SK-N-SH treated with all-trans-retinoic acid at 6 μM for 48 hours (cell line): Measurements from ENCODE around the gene FOXK1.

Source experiments
- ATAC-seq: fragments of 200-7000 bp; cut with Tn5 transposase; 3 replicates; pipeline ENCODE4 v1.9.1; 2020; ENCODE audit warnings: mild to moderate bottlenecking, moderate library complexity
- ARNTL ChIP-seq: fragments of 450-650 bp; formaldehyde crosslinking; IDR thresholded peaks from 2 replicates; pipeline ENCODE4 v1.5.0; 2020; ENCODE audit warnings: low read depth, mild to moderate bottlenecking, moderate library complexity, borderline replicate concordance
- BACH2 ChIP-seq: fragments of 250-450 bp; sonication (Bioruptor Pico); IDR thresholded peaks from 2 replicates; pipeline ENCODE4 v1.9.0; 2021; ENCODE audit warnings: mild to moderate bottlenecking, borderline replicate concordance
- CSDC2 ChIP-seq: fragments of 250-450 bp; sonication (Bioruptor Pico); IDR thresholded peaks from 2 replicates; pipeline ENCODE4 v1.5.0; 2020; ENCODE audit warnings: mild to moderate bottlenecking, moderate library complexity
- ESRRG ChIP-seq: fragments of 250-450 bp; sonication (Bioruptor Pico); IDR thresholded peaks from 2 replicates; pipeline ENCODE4 v1.6.1; 2021; ENCODE audit warnings: mild to moderate bottlenecking
- GLIS3 ChIP-seq: fragments of 250-450 bp; sonication (Bioruptor Pico); IDR thresholded peaks from 2 replicates; pipeline ENCODE4 v1.5.0; 2020; ENCODE audit warnings: mild to moderate bottlenecking, moderate library complexity
- ISL1 ChIP-seq: fragments of 250-450 bp; sonication (Bioruptor Pico); IDR thresholded peaks from 2 replicates; pipeline ENCODE4 v2.1.2; 2022; ENCODE audit warnings: mild to moderate bottlenecking, moderate library complexity
- OSR1 ChIP-seq: fragments of 250-450 bp; sonication (Bioruptor Pico); IDR thresholded peaks from 2 replicates; pipeline ENCODE4 v1.8.0; 2022; ENCODE audit warnings: moderate library complexity, mild to moderate bottlenecking, inconsistent platforms
- PPARA ChIP-seq: fragments of 250-450 bp; sonication (Bioruptor Pico); IDR thresholded peaks from 2 replicates; pipeline ENCODE4 v1.5.0; 2020; ENCODE audit warnings: mild to moderate bottlenecking, borderline replicate concordance
- RARB ChIP-seq: fragments of 250-450 bp; sonication (Bioruptor Pico); IDR thresholded peaks from 2 replicates; pipeline ENCODE4 v1.8.0; 2021; ENCODE audit warnings: mild to moderate bottlenecking, moderate library complexity
- SNAI2 ChIP-seq: fragments of 250-450 bp; sonication (Bioruptor Pico); IDR thresholded peaks from 2 replicates; pipeline ENCODE4 v1.5.0; 2020; ENCODE audit warnings: mild to moderate bottlenecking, moderate library complexity
- TCF4 ChIP-seq: fragments of 250-450 bp; sonication (Bioruptor Pico); IDR thresholded peaks from 2 replicates; pipeline ENCODE4 v1.8.0; 2021; ENCODE audit warnings: mild to moderate bottlenecking, moderate library complexity, borderline replicate concordance
- TOX ChIP-seq: fragments of 250-450 bp; sonication (Bioruptor Pico); IDR thresholded peaks from 2 replicates; pipeline ENCODE4 v1.8.0; 2021; ENCODE audit warnings: mild to moderate bottlenecking, moderate library complexity, borderline replicate concordance
- ZC3H10 ChIP-seq: fragments of 250-450 bp; sonication (Bioruptor Pico); IDR thresholded peaks from 2 replicates; pipeline ENCODE4 v1.5.1; 2021; ENCODE audit warnings: mild to moderate bottlenecking, moderate library complexity
- ZFP3 ChIP-seq: fragments of 250-450 bp; sonication (Bioruptor Pico); IDR thresholded peaks from 2 replicates; pipeline ENCODE4 v1.5.0; 2020; ENCODE audit warnings: mild to moderate bottlenecking, moderate library complexity
- ZFP30 ChIP-seq: fragments of 450-650 bp; formaldehyde crosslinking; IDR thresholded peaks from 2 replicates; pipeline ENCODE4 v1.5.0; 2022; ENCODE audit warnings: mild to moderate bottlenecking, moderate library complexity
- ZNF565 ChIP-seq: fragments of 450-650 bp; formaldehyde crosslinking; conservative IDR thresholded peaks from 2 replicates; pipeline ENCODE4 v1.5.0; 2020; ENCODE audit warnings: low read depth, mild to moderate bottlenecking, moderate library complexity
- ZNF70 ChIP-seq: fragments of 450-650 bp; formaldehyde crosslinking; IDR thresholded peaks from 2 replicates; pipeline ENCODE4 v1.5.0; 2020; ENCODE audit warnings: mild to moderate bottlenecking, moderate library complexity
- ZNF8 ChIP-seq: fragments of 450-650 bp; formaldehyde crosslinking; IDR thresholded peaks from 2 replicates; pipeline ENCODE4 v1.5.0; 2020; ENCODE audit warnings: mild to moderate bottlenecking, moderate library complexity
- TF ChIP-seq, protein P1 (sequence below): fragments of 250-450 bp; sonication (Bioruptor Pico); IDR thresholded peaks from 2 replicates; pipeline ENCODE4 v1.8.0; 2021; ENCODE audit warnings: low read depth, mild to moderate bottlenecking, moderate library complexity, borderline replicate concordance
- TF ChIP-seq, protein P2 (sequence below): fragments of 250-450 bp; sonication (Bioruptor Pico); IDR thresholded peaks from 2 replicates; pipeline ENCODE4 v1.5.0; 2020; ENCODE audit warnings: mild to moderate bottlenecking, moderate library complexity
- TF ChIP-seq, protein P3 (sequence below): fragments of 250-450 bp; sonication (Bioruptor Pico); IDR thresholded peaks from 2 replicates; pipeline ENCODE4 v1.5.1; 2021; ENCODE audit warnings: mild to moderate bottlenecking, moderate library complexity
- TF ChIP-seq, protein P4 (sequence below): fragments of 250-450 bp; sonication (Bioruptor Pico); IDR thresholded peaks from 2 replicates; pipeline ENCODE4 v1.5.1; 2020; ENCODE audit warnings: low read depth, mild to moderate bottlenecking, moderate library complexity

The FOXK1 gene

DNA sequence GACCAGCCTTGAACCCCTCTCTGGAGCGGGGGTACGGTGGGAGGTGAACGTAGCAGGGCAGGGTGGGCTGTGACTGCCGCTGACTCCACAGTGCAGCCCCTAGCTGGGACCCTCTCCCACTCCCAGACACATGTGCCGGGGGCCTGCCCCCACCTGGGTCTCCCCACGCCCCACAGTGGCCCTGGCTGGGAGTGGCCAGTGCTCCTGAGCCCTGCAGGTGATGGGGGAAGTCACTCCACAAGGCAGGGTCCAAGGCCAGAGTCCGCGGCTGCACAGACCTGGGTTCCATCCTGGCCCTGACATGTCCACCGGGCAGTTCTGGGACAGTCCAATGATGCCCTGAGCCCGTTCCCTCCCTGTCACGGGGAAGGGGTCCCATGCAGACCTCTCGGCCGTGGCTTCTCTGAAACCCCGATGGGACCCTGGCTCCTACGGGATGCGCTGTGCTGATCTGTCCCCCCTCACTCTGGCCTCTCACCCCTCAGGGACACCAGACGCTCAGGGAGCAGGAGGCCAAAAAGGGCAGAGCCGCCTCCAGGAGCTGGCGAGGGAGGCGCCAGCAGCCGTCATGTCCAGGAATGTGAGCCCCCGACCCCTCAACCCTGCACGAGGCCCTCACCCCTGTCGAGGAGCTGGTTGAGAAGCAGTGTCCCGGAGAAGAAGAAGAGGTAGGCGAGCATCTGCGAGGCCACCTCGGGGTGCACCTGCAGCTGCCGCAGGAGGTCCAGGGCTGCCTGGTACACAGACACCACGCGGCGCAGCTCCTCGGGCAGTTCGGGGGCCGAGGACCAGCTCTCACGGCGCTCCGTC, 133.7 kb downstream of the FOXK1 start:
- ATAC-seq: no peak

DNA sequence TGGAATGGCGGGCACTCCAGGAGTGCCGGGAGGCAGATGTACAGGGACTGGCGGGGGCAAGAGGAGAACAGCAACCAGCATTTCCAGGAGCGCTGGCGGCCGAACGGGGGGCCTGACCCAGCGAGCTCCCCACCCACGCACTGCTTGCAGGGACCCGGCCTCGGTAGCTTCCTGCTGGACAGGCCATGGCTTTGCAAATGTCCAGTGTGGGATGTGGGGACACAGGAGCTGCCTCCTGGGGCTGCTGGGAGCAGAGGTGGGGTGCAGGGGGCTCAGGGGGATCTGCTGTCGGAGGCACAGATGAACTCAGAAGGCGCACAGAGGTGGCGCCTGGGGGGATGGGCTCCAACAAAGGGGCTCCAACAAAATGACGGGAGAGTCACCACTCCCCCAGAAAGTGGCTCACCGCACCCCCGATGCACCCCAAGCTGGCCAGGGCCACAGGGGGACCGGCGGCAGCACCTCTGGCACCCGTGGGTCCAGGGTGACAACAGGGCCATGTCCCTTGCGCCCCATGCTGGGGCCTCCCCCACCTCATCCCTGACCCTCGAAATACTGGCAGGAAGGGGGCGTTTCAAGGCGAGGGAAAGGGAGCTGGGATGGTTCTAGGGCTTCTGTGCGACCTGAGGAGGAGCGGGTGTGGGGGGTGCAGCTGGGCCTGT, 134.5 kb downstream of the FOXK1 start:
- ATAC-seq: no peak
- TF ChIP-seq ISL1 (CRISPR knock-in tag): no peak
- no peak for TF ChIP-seq ESRRG (CRISPR knock-in tag)
- TF ChIP-seq ZFP3 (CRISPR knock-in tag): no peak
- TF ChIP-seq, protein P1, sequence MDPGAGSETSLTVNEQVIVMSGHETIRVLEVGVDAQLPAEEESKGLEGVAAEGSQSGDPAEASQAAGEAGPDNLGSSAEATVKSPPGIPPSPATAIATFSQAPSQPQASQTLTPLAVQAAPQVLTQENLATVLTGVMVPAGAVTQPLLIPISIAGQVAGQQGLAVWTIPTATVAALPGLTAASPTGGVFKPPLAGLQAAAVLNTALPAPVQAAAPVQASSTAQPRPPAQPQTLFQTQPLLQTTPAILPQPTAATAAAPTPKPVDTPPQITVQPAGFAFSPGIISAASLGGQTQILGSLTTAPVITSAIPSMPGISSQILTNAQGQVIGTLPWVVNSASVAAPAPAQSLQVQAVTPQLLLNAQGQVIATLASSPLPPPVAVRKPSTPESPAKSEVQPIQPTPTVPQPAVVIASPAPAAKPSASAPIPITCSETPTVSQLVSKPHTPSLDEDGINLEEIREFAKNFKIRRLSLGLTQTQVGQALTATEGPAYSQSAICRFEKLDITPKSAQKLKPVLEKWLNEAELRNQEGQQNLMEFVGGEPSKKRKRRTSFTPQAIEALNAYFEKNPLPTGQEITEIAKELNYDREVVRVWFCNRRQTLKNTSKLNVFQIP (CRISPR knock-in tag): no peak
- TF ChIP-seq ZNF565 (CRISPR knock-in tag): no peak
- TF ChIP-seq PPARA (CRISPR knock-in tag): no peak
- TF ChIP-seq, protein P2, sequence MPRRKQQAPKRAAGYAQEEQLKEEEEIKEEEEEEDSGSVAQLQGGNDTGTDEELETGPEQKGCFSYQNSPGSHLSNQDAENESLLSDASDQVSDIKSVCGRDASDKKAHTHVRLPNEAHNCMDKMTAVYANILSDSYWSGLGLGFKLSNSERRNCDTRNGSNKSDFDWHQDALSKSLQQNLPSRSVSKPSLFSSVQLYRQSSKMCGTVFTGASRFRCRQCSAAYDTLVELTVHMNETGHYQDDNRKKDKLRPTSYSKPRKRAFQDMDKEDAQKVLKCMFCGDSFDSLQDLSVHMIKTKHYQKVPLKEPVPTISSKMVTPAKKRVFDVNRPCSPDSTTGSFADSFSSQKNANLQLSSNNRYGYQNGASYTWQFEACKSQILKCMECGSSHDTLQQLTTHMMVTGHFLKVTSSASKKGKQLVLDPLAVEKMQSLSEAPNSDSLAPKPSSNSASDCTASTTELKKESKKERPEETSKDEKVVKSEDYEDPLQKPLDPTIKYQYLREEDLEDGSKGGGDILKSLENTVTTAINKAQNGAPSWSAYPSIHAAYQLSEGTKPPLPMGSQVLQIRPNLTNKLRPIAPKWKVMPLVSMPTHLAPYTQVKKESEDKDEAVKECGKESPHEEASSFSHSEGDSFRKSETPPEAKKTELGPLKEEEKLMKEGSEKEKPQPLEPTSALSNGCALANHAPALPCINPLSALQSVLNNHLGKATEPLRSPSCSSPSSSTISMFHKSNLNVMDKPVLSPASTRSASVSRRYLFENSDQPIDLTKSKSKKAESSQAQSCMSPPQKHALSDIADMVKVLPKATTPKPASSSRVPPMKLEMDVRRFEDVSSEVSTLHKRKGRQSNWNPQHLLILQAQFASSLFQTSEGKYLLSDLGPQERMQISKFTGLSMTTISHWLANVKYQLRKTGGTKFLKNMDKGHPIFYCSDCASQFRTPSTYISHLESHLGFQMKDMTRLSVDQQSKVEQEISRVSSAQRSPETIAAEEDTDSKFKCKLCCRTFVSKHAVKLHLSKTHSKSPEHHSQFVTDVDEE (CRISPR knock-in tag): no peak
- no peak for TF ChIP-seq BACH2
- no peak for TF ChIP-seq ZNF8 (CRISPR knock-in tag)
- no peak for TF ChIP-seq TCF4
- TF ChIP-seq OSR1 (CRISPR knock-in tag): no peak
- no peak for TF ChIP-seq GLIS3 (CRISPR knock-in tag)
- TF ChIP-seq, protein P3, sequence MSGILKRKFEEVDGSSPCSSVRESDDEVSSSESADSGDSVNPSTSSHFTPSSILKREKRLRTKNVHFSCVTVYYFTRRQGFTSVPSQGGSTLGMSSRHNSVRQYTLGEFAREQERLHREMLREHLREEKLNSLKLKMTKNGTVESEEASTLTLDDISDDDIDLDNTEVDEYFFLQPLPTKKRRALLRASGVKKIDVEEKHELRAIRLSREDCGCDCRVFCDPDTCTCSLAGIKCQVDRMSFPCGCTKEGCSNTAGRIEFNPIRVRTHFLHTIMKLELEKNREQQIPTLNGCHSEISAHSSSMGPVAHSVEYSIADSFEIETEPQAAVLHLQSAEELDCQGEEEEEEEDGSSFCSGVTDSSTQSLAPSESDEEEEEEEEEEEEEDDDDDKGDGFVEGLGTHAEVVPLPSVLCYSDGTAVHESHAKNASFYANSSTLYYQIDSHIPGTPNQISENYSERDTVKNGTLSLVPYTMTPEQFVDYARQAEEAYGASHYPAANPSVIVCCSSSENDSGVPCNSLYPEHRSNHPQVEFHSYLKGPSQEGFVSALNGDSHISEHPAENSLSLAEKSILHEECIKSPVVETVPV (CRISPR knock-in tag): no peak
- TF ChIP-seq, protein P4, sequence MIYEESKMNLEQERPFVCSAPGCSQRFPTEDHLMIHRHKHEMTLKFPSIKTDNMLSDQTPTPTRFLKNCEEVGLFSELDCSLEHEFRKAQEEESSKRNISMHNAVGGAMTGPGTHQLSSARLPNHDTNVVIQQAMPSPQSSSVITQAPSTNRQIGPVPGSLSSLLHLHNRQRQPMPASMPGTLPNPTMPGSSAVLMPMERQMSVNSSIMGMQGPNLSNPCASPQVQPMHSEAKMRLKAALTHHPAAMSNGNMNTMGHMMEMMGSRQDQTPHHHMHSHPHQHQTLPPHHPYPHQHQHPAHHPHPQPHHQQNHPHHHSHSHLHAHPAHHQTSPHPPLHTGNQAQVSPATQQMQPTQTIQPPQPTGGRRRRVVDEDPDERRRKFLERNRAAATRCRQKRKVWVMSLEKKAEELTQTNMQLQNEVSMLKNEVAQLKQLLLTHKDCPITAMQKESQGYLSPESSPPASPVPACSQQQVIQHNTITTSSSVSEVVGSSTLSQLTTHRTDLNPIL: no peak
- TF ChIP-seq SNAI2 (CRISPR knock-in tag): no peak
- TF ChIP-seq ARNTL (CRISPR knock-in tag): no peak

More for the DNA sequence above, 133.7 kb downstream of the FOXK1 start:
- TF ChIP-seq BACH2 (no peak), ZC3H10 (CRISPR knock-in tag) (no peak), TOX (no peak), ZFP30 (CRISPR knock-in tag) (no peak), ARNTL (CRISPR knock-in tag) (no peak), ESRRG (CRISPR knock-in tag) (no peak), TCF4 (no peak)
- TF ChIP-seq, protein P4: no peak

DNA sequence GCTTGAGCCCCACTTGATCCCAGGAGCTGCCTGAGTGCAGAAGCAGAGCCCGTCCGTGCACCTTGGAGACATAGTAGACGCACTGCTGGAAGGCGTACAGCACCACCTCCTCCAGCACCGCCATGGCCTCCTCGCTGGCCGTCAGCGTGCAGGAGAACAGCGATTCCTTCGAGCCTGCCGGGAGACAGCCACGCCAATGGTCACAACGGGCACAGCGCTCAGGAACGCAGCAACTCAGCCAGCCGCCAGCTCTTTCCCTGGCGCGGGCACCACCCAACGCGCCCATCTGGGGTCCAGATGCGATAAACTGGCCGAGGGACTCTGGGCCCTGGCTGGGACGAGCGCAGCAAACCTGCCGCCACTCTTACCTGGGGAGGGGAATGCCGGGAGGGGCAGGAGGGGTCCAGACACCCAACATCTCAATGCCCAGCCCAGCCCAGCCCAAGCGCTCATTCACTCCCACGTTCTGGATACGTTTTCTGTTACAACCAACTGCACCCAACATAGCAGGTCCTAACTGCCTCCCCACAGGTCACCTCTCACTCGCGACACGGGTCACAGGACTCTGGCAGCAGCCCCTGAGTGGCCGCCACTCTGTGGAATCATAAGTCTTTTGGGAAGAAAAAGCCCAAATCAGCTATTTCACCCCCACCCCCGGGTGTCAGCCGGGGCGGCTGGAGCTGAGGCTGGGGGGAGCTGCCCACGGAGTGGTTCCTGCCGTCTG, 135.2 kb downstream of the FOXK1 start:
- TF ChIP-seq, protein P2 (CRISPR knock-in tag): no peak
- TF ChIP-seq SNAI2 (CRISPR knock-in tag) (no peak), RARB (no peak), GLIS3 (CRISPR knock-in tag) (no peak), ZNF565 (CRISPR knock-in tag) (no peak), BACH2 (no peak), ZNF70 (CRISPR knock-in tag) (no peak), CSDC2 (no peak)
- TF ChIP-seq, protein P4: no peak
- ATAC-seq: no peak
